GM21723 (cell line): ENCODE results near the gene FMOD.
A peak's percentile ranks its signal among the peaks of the same experiment; 100 is the strongest.

ENCODE experiments used
- ATAC-seq: cut with Tn5 transposase; IDR thresholded peaks from one replicate; pipeline ENCODE4 v1.9.1; 2021; ENCODE audit warnings: mild to moderate bottlenecking, moderate library complexity; ENCODE audit not compliant: unreplicated experiment

Gene FMOD

DNA sequence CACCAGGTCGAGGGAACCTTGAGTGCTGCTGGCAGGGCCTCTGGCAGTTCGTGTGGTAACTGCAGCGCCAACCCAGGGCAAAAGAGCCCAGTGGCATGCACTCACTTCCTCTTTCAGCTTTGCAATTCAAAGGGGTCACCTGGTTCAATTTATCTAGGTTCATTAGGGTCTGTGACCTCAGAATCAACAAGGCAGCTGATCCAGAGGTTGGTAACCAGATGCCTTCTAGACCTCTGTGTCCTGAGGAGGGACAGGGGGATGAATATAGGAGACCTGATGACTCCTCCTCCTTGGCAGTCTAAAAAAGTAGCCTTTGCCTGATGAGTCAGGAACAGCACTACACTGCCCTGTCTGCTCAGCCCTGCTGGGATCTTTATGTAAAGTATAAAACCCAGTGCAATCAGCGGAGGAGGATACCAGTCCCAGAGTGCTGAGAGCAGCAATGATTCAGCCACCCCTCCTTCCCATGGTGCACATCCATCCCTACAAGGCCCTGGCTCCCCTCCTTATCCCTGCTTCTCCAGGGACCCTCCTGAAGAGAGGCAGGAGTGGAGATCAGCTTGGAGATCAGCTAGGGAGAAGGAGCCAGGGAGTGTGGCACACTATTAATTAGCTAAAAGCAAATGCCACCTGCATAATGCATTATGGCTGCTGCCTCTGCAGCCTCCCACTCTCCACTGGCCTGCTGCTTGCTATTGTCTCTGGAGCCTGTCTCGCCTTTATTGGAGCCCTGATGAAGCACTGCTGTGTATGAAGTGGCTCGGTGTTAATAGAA is 11.2 kb upstream of the FMOD start:
- no peak for ATAC-seq

DNA sequence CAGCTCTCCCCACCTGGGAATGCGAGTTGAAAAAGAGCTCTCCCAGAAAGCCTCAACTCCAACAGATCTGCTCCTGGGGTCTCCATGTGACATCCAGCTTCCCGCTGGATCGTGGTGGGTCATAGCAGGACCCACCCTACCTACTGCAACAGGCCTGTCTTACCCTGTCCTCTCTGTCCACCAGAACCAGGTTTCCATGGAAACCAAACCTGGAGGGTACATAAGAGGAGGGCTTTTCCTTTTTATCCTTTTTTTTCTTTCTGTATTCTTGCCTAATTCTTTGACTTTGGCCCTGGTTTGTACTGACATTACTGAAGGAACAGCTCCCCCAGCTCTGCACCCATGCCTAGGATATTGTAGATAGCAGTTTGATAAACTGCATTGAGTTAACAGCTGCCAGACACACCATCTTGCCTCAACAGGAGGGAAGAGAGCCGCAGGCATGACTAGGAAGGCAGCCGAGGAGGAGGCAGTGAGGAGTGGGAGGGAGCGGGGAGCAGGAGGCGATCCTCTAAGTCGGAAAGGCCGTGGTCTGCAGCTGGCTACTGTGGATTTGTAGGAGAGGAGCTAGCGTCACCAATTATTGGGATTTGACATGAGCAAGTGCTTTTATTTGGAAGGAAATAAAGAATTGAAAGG is 9.7 kb upstream of the FMOD start:
- ATAC-seq = no peak

DNA sequence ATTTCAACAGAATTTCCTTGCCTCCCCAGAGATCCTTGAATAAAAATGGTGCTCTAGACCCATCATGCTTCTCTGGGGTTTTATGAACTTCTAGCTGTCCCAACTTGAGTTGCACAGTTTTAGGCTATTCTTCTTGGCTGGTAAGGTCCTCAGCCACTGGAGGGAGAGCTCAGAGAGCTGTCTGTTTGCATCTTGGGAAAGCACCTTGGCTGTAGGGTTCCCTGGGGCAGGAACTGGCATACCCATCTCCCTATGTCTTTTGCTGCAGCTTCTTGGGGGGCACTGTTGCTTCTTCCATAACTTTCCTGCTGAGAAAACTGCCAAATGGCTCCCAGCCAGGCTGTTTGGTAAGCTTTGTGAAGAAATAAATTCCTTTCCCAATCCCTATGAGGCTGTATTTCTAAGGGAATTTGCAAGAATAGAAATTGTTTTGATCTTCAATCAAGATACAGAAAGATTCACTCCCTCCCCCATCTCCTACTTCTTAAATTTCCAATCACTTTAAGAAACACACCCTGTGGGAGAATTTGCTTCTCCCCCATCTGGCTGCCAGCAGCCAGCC is 8.2 kb upstream of the FMOD start:
- ATAC-seq = no peak

DNA sequence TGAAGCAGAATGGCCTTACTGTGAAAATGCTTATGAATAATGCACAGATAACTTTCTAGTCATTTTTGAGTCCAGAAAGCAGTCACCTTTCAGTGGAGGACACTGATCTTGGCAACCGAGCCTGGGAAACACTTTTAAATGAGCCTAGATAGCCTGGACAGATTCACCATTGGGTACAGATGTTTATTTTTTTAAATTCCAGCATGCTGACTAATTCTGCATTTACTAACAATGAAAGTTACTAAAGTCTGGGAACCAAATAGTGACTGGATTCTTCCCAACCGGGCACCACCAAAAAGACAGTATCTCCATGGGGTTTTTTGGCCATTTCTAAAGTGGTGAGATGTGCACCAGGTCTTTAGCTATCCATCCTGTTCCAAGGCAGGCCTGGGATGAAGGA is 3.3 kb upstream of the FMOD start:
- no peak for ATAC-seq

GRCh38 chr1:203353486-203353885 is 2.6 kb upstream of the FMOD start:
- no peak for ATAC-seq

DNA sequence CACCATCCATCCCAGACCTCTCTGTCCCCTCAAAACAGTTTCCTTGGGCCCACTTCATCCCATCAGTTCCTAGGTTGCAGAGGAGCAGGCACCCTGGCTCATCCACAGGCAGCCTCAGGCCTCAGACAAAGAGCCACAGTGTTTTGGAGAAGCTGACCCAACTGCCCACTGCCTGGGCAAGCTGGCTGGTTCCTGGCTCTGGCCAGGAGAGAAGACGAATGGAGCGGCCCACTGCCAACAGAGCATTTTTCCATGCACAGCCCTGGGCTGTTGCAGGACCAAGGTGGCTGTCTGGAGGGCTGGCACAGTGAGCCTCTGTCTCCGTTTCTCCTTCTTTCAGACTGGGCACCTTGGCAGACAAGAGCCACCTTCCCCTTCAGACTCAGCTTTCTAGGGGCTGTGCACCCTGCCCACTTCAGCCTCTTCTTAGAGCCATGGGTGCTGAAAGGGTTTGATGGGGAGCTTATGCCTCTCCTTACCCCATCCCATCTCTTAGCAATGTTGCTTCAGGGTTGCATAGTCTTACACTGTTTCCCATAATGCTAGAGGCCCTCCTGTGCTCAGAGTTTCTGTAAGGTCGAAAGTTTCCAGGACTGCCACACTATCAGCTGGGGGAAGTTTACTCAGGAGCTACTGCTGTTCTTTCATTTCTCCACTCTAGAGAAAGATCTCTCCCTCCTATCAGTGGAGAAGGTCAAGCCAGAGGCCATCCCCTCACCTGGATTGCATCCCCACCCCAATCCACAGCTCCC is 973 bp downstream of the FMOD start:
- no peak for ATAC-seq

DNA sequence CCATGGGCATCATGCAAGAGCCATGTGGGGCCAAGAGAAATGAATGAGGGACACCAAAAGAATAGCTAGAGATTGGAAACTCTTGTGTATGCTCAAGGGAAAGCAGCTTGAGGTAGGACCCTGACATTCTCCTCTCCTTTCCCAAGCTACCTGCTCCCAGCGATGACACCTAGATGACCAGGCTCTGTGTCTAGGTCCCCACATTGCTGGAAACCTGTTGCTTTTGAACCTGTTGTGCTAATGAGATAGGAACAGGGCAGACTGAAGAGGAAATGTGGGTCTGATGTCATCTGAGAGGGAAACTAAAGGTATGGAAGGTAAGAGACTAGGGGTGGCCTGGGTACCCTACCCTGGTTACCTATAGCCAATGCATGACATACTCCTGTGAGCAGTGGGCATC is 1.8 kb downstream of the FMOD start:
- no peak for ATAC-seq

DNA sequence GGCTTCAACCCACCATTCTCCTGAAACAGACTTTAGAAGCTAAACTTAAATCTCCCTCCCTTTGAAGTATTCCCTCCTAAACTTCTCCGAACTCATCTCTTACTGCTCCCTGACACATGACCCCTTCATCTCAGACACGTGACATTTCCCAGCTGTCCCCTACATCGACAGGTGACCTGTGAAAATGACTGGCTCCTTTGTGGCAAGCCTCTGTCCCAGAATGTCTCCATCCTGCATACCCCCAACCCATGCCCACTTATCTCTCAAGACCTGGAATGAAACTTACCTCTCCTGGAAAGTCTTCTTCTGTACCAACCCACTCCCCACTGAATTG is 4.2 kb downstream of the FMOD start:
- no peak for ATAC-seq

DNA sequence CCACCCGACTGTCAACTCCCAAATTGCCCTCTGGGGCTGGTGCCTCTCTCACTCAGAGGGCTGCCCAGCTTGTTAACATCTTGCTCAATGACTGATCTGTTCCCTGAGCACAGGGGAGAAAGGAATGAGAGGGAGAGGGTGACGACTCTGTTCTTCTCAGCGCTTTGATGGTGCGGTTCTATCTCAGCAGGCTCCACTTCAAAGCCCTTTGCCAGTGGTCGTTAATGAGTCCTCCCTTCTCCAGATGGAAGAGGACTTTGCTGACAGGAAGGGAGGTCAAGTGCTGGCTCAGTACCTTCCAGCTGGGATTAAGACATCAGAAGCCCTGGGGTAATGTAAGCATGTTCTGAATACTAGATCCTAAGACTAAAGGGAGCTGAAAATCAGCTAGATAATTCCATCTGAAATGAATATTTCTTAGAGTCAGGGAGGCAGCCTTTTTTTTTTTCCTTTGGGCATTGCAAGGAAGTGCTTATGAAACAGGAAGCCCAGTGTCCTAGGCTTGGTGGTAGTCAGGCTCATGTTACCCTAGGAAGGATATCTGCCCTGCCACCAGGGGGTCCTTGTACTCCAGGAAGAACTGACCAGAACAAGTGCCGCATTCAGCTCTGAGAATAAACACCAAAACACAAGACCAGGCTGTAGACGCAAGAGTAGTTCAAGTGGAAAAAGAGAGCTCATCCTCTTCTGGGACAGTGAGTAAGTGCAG is 4.7 kb downstream of the FMOD start:
- ATAC-seq = no peak

- ATAC-seq = no peak
Measured at GRCh38 chr1:203343956-203344754, 6.8 kb downstream of the FMOD start.

DNA sequence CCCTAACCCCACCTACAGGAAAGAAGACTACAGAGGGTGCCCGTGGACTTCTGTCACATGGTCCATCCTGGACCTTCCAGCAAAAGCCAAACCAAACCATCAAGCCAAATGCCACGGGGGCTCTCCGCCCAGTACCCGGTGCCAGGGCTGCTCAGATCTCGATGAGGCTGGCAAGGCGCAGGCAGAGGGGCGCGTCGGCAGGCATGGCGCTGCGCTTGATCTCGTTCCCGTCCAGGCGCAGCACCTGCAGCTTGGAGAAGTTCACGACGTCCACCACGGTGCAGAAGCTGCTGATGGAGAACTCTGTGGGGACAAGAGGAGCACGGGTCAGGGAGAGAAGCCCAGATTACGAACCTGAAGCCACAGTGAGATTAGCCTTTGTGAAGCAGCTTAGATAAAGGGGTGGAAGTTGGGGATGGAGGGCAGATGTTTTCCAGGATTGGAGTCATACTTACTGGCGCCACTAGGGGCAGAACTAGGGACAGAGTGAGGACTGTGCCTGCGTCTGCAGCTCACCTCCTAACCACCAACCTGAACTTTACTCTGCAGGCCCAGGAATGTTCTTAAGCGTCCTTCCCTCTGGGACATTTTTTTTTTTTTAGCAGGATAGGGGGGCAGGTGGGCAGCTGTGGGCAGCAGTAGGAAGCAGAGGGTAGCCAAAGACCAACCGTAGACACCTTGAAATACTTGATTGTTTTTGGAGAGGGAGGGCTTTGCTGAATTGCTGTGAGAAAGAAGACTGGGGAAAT is 8.6 kb downstream of the FMOD start:
- no peak for ATAC-seq

DNA sequence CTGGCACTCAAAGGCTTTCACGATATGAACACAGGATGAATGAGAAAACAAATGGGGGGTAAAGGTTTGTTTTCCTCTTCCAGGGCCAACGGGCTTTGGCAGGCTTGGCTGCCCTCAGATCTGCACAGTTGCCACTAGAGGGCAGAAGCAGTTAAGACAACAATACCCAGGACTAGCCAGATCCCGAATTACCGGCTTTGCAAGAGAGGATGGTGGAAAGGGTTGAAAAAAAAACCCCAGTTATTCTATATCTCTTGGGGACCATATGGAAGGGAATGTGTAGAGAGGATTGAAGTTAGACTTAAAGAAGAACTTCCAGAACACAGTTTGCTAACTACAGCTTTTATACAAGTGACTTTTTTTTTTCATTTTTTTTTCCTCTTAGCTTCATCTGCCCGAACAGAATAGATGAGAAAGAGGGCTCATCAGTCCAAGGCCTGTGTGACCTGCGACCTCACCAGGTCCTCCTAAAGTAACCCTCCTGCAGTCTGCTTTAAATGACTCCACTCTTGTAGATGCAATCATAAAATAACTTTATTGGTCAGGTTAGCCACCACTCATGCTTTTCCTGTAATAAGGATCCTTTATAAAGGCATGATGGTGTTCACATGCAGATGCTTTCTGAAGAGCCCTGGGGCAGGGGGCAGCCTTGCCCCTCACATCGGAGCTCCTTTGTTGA is 10.7 kb downstream of the FMOD start:
- ATAC-seq = no peak

- no peak for ATAC-seq
Measured at GRCh38 chr1:203338335-203339036, 12.4 kb downstream of the FMOD start.

DNA sequence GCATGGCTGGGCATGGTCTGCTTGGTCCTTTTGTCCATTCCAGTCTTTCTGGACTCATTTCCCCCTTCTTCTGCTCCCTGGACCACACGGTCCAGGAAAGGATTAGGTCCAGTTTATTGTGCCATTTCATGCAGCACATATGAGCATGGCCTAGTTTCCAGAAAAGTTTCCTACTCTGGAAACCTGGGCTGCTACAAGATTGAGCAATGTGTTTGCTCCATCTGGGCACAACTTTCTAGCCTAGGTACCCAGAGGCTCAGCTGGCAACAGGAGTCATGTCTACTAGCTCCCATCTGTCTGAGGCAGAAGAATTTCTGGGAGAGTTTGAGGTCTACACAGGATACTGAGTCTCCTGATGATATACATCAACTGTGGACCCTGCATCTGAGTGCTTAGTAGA is 14.8 kb downstream of the FMOD start:
- no peak for ATAC-seq

DNA sequence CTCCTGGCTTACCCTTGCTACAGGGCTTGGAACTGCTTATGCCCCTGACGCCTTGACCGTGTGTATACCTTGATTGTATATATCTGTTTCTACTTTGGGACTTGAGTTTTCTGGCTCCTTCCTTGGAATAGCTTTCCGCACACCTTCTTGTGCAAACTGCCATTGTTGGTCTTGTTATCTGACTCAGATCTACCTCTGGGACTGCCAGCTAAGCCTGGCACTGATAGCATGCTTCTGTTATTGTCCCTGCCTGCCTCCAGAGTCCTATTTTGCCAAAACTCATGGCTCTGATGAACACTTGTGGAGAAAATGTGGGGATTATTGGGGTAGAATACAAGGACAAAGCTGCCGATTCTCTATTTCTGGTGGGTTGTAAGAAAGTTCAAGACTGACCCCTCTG is 15.4 kb downstream of the FMOD start:
- ATAC-seq = no peak

GRCh38 chr1:203331224-203331623 is 19.7 kb downstream of the FMOD start:
- ATAC-seq = no peak

DNA sequence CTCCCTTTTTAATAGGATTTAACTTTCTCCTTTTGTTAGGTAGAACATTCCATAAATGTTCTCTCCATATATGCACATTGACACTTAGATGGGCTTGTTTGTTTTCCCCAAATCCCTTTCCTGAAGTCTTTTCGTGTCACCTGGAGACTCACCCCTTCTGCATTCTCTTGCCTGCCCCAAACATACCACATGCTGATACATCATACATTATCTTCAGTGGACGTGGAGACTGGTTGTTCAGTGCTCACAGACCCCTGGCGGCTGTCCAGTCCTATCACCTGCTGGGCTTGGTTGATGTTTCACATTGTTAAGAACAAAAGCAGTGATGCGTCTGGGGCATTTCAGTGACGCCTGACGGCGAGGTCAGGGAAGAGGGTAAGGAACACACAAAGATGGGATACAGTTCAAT is 22.2 kb downstream of the FMOD start:
- ATAC-seq = no peak

- ATAC-seq = peak; percentile 28
Measured at GRCh38 chr1:203327684-203328457, 23.1 kb downstream of the FMOD start.
